OCI-LY3 (cell line): ENCODE data around the gene MAZ.
"Not testable (repeated sequence)": the region's sequence is repeated elsewhere in the genome, so short reads cannot be mapped to it uniquely, and the experiment has no call there.

Experiments
- H2AFZ ChIP-seq: fragments of 200-600, 300-600 bp; shearing (Covaris generic); 2 replicates; pipeline ENCODE4 v1.6.0; 2014; ENCODE audit warnings: antibody characterized with exemption, low read depth, low read length
- H3K27ac ChIP-seq: fragments of 200-600, 300-600 bp; sonication (generic); 2 replicates; pipeline ENCODE4 v1.5.1; 2014; ENCODE audit warnings: mild to moderate bottlenecking, low read length, moderate library complexity, mixed read lengths
- H3K27me3 ChIP-seq: fragments of 200-600, 300-600 bp; sonication (generic); 2 replicates; pipeline ENCODE4 v1.6.1; 2014; ENCODE audit warnings: low read depth, low read length, mixed read lengths
- H3K36me3 ChIP-seq: fragments of 200-600, 300-600 bp; sonication (generic); replicated peaks from 2 replicates; pipeline ENCODE3; 2014; ENCODE audit warnings: low read depth, low read length, mixed read lengths
- H3K4me1 ChIP-seq: fragments of 300-600, 200-600 bp; sonication (generic); 2 replicates; pipeline ENCODE4 v1.6.1; 2014; ENCODE audit warnings: low read length, mixed read lengths
- H3K4me2 ChIP-seq: fragments of 200-600, 300-600 bp; sonication (generic); 2 replicates; pipeline ENCODE4 v1.6.1; 2014; ENCODE audit warnings: low read length, mixed read lengths
- H3K4me3 ChIP-seq: fragments of 300-600, 200-600 bp; sonication (generic); 2 replicates; pipeline ENCODE4 v1.5.1; 2014; ENCODE audit warnings: antibody characterized with exemption, mild to moderate bottlenecking, low read length, moderate library complexity
- H3K79me2 ChIP-seq: fragments of 300-600, 200-600 bp; shearing (Covaris generic); 2 replicates; pipeline ENCODE4 v1.6.1; 2014; ENCODE audit warnings: mild to moderate bottlenecking, low read length, mixed read lengths
- H3K9ac ChIP-seq: fragments of 300-600, 200-600 bp; shearing (Covaris generic); 2 replicates; pipeline ENCODE4 v1.6.0; 2014; ENCODE audit warnings: mild to moderate bottlenecking, low read length, moderate library complexity
- H3K9me3 ChIP-seq: fragments of 200-600, 300-600 bp; shearing (Covaris generic); 2 replicates; pipeline ENCODE4 v1.6.1; 2014; ENCODE audit warnings: low read length, mixed read lengths; ENCODE audit not compliant: insufficient read depth
- H4K20me1 ChIP-seq: fragments of 200-600, 300-600 bp; sonication (generic); 2 replicates; pipeline ENCODE4 v1.6.1; 2016; ENCODE audit warnings: low read length, mixed read lengths; ENCODE audit not compliant: insufficient read depth
- EZH2phosphoT487 ChIP-seq: fragments of 200-600 bp; shearing (Covaris generic); IDR thresholded peaks from 2 replicates; pipeline ENCODE4 v1.6.1; 2018; ENCODE audit warnings: antibody characterized with exemption, mixed run types, low read depth
- TF ChIP-seq, protein P1 (sequence below): fragments of 200-600, 300-600 bp; sonication (generic); IDR thresholded peaks from 2 replicates; pipeline ENCODE4 v1.5.1; 2014; ENCODE audit warnings: antibody characterized with exemption, low read length, low read depth

The MAZ gene

DNA sequence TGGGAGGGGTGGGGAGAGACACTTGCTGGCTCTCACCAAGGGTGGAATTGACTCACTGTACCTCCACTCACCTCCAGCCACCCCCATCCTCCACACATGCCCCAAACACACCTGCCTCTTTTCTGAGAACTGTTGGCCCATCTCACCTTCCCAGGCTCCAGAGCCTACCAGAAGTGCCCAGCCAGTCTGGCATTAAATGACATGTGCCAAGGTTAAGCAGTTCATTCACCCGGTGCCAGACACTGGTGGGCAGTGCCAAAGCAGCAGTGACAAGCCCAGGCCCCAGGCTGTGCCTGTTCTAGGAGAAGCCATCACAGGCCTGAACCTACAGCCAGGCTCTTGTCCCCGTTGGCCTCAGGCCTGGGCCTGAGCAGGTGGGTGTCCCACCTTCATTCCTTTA, 25.2 kb downstream of the MAZ start:
- H3K9ac ChIP-seq = no peak overlapping the region
- no peaks in the 10 kb centered on the region for H4K20me1 ChIP-seq
- no peaks in the 10 kb centered on the region for H3K9me3 ChIP-seq
- no peaks in the 10 kb centered on the region for H3K79me2 ChIP-seq
- no peak overlapping the region for H3K4me3 ChIP-seq
- H3K4me2 ChIP-seq = no peak overlapping the region
- no peak overlapping the region for H3K27ac ChIP-seq
- no peaks in the 10 kb centered on the region for H3K4me1 ChIP-seq
- H2AFZ ChIP-seq = no peak overlapping the region
- H3K27me3 ChIP-seq = 0 out of 2 replicates have a peak, but pooled peaks cover 2% of the 10 kb centered on the region
- TF ChIP-seq, protein P1, sequence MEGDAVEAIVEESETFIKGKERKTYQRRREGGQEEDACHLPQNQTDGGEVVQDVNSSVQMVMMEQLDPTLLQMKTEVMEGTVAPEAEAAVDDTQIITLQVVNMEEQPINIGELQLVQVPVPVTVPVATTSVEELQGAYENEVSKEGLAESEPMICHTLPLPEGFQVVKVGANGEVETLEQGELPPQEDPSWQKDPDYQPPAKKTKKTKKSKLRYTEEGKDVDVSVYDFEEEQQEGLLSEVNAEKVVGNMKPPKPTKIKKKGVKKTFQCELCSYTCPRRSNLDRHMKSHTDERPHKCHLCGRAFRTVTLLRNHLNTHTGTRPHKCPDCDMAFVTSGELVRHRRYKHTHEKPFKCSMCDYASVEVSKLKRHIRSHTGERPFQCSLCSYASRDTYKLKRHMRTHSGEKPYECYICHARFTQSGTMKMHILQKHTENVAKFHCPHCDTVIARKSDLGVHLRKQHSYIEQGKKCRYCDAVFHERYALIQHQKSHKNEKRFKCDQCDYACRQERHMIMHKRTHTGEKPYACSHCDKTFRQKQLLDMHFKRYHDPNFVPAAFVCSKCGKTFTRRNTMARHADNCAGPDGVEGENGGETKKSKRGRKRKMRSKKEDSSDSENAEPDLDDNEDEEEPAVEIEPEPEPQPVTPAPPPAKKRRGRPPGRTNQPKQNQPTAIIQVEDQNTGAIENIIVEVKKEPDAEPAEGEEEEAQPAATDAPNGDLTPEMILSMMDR = no peak
- no peak for TF ChIP-seq EZH2phosphoT487
- no peaks in the 10 kb centered on the region for H3K36me3 ChIP-seq

DNA sequence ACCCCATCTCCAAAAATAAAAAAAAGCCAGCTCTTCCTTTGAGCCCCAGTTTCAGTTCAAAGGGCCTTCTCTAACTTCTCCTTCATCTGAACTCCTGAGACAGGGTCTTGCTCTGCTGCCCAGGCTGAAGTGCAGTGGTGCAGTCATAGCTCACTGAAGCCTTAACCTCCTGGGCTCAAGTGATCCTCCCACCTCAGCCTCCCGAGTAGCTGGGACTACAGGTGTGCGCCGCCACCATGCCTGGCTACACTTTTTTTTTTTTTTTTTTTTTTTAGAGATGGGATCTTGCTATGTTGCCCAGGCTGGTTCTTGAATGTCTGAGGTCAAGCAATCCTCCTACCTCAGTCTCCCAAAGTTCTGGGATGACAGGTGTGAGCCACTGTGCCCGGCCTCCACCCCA, 26.9 kb downstream of the MAZ start:
- not testable (repeated sequence) for H3K9ac ChIP-seq, H2AFZ ChIP-seq, H3K4me2 ChIP-seq, H3K36me3 ChIP-seq, H3K9me3 ChIP-seq, H3K79me2 ChIP-seq, H3K4me3 ChIP-seq, H4K20me1 ChIP-seq, H3K4me1 ChIP-seq, H3K27ac ChIP-seq, H3K27me3 ChIP-seq

GRCh38 chr16:29834079-29834478, 27.8 kb downstream of the MAZ start:
- no peak overlapping the region for H3K9ac ChIP-seq
- no peaks in the 10 kb centered on the region for H3K9me3 ChIP-seq
- no peaks in the 10 kb centered on the region for H3K36me3 ChIP-seq
- H3K27ac ChIP-seq = no peak overlapping the region
- TF ChIP-seq, protein P1 = no peak
- TF ChIP-seq EZH2phosphoT487 = no peak
- no peaks in the 10 kb centered on the region for H3K27me3 ChIP-seq
- no peaks in the 10 kb centered on the region for H3K4me1 ChIP-seq
- H3K4me3 ChIP-seq = no peak overlapping the region
- H3K4me2 ChIP-seq = no peak overlapping the region
- no peak overlapping the region for H2AFZ ChIP-seq
- no peaks in the 10 kb centered on the region for H3K79me2 ChIP-seq
- no peaks in the 10 kb centered on the region for H4K20me1 ChIP-seq

DNA sequence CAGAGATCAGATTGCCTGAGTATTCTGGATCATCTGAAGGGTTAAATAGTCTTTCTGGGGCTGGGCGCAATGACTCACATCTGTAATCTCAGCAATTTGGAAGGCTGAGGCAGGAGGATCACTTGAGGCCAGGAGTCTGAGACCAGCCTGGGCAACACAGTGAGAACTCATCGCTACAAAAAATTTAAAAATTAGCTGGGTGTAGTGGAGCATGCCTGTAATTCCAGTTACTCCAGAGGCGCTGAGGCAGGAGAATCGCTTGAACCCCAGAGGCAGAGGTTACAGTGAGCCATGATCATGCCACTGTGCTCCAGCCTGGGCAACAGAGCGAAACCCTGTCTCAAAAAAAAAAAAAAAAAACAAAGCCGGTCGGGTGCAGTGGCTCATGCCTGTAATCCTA, 29.6 kb downstream of the MAZ start:
- no peaks in the 10 kb centered on the region for H4K20me1 ChIP-seq
- H3K9me3 ChIP-seq = no peaks in the 10 kb centered on the region
- H2AFZ ChIP-seq = no peak overlapping the region
- no peaks in the 10 kb centered on the region for H3K4me1 ChIP-seq
- TF ChIP-seq, protein P1 = no peak
- no peak for TF ChIP-seq EZH2phosphoT487
- no peaks in the 10 kb centered on the region for H3K36me3 ChIP-seq
- H3K4me3 ChIP-seq = no peak overlapping the region
- no peaks in the 10 kb centered on the region for H3K79me2 ChIP-seq
- no peak overlapping the region for H3K9ac ChIP-seq
- no peaks in the 10 kb centered on the region for H3K27me3 ChIP-seq
- no peak overlapping the region for H3K4me2 ChIP-seq
- no peak overlapping the region for H3K27ac ChIP-seq

GRCh38 chr16:29836623-29837022, 30.3 kb downstream of the MAZ start:
- Histone ChIP-seq H2AFZ (no peak overlapping the region), H3K27ac (no peak overlapping the region), H3K9me3 (no peaks in the 10 kb centered on the region), H3K4me1 (no peaks in the 10 kb centered on the region), H3K79me2 (no peaks in the 10 kb centered on the region), H3K36me3 (no peaks in the 10 kb centered on the region), H3K9ac (no peak overlapping the region), H4K20me1 (no peaks in the 10 kb centered on the region), H3K4me2 (no peak overlapping the region), H3K4me3 (no peak overlapping the region), H3K27me3 (no peaks in the 10 kb centered on the region)
- TF ChIP-seq, protein P1 = no peak
- TF ChIP-seq EZH2phosphoT487 = no peak
